BE2C (cell line): ENCODE measurements around the gene POLE.

Source experiments
- DNase-seq: peaks from one replicate; pipeline ENCODE4 v3.0.0-alpha.2; 2020
- H3K27me3 ChIP-seq: fragments of 250-450 bp; sonication (Bioruptor Pico); 2 replicates; pipeline ENCODE4 v1.5.1; 2020; ENCODE audit warnings: mild to moderate bottlenecking
- H3K36me3 ChIP-seq: fragments of 250-450 bp; sonication (Bioruptor Pico); 2 replicates; pipeline ENCODE4 v1.5.1; 2020; ENCODE audit warnings: mild to moderate bottlenecking
- H3K4me1 ChIP-seq: fragments of 250-450 bp; sonication (Bioruptor Pico); 2 replicates; pipeline ENCODE4 v1.5.1; 2020
- H3K4me3 ChIP-seq: 2 replicates; pipeline ENCODE4 v1.5.1; 2011; ENCODE audit warnings: low read depth, low read length
- H3K9me3 ChIP-seq: fragments of 250-450 bp; sonication (Bioruptor Pico); 2 replicates; pipeline ENCODE4 v1.5.1; 2020
- TF ChIP-seq, protein P1 (sequence below): IDR thresholded peaks from 2 replicates; pipeline ENCODE4 v1.5.1; 2012; ENCODE audit warnings: mild to moderate bottlenecking, low read depth, low read length

Gene POLE

GRCh38 chr12:132586929-132587328, 100.2 kb downstream of the POLE start:
- TF ChIP-seq, protein P1, sequence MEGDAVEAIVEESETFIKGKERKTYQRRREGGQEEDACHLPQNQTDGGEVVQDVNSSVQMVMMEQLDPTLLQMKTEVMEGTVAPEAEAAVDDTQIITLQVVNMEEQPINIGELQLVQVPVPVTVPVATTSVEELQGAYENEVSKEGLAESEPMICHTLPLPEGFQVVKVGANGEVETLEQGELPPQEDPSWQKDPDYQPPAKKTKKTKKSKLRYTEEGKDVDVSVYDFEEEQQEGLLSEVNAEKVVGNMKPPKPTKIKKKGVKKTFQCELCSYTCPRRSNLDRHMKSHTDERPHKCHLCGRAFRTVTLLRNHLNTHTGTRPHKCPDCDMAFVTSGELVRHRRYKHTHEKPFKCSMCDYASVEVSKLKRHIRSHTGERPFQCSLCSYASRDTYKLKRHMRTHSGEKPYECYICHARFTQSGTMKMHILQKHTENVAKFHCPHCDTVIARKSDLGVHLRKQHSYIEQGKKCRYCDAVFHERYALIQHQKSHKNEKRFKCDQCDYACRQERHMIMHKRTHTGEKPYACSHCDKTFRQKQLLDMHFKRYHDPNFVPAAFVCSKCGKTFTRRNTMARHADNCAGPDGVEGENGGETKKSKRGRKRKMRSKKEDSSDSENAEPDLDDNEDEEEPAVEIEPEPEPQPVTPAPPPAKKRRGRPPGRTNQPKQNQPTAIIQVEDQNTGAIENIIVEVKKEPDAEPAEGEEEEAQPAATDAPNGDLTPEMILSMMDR = no peak
- H3K27me3 ChIP-seq = no peaks in the 10 kb centered on the region

GRCh38 chr12:132585177-132585576, 102.0 kb downstream of the POLE start:
- no peak for DNase-seq
- H3K27me3 ChIP-seq = no peaks in the 10 kb centered on the region
- H3K4me1 ChIP-seq = no peaks in the 10 kb centered on the region
- no peak overlapping the region for H3K4me3 ChIP-seq
- no peaks in the 10 kb centered on the region for H3K9me3 ChIP-seq
- no peaks in the 10 kb centered on the region; the same call in 1 of the 2 replicates for H3K36me3 ChIP-seq
- TF ChIP-seq, protein P1 = no peak

More at GRCh38 chr12:132586929-132587328, 100.2 kb downstream of the POLE start:
- H3K4me1 ChIP-seq = no peaks in the 10 kb centered on the region
- no peaks in the 10 kb centered on the region for H3K9me3 ChIP-seq
- no peak for DNase-seq
- no peaks in the 10 kb centered on the region for H3K36me3 ChIP-seq
- no peak overlapping the region for H3K4me3 ChIP-seq

DNA sequence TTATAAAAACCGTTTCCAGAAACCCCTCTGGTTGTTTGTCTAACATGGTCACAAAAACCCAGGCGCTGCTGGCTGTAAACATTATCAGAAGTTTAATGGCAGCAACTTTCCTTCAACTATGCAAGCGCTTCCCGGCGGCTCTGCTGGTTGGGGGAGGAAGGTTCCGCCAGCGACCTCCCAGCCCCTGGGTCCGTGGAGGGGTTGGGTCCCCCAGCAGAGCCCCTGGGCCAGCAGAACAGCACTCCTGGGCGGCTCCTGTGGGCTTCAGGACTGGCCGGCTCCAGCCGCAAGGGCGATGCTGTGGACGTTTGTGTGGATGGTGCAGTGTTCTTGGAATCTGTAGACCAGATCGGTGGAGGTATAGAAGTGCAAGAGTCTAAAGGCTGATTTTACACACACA, 102.7 kb downstream of the POLE start:
- Histone ChIP-seq H3K4me3 (no peak overlapping the region), H3K27me3 (no peaks in the 10 kb centered on the region), H3K4me1 (no peaks in the 10 kb centered on the region), H3K36me3 (no peaks in the 10 kb centered on the region; the same call in 1 of the 2 replicates), H3K9me3 (no peaks in the 10 kb centered on the region)
- DNase-seq = no peak
- TF ChIP-seq, protein P1 = no peak

DNA sequence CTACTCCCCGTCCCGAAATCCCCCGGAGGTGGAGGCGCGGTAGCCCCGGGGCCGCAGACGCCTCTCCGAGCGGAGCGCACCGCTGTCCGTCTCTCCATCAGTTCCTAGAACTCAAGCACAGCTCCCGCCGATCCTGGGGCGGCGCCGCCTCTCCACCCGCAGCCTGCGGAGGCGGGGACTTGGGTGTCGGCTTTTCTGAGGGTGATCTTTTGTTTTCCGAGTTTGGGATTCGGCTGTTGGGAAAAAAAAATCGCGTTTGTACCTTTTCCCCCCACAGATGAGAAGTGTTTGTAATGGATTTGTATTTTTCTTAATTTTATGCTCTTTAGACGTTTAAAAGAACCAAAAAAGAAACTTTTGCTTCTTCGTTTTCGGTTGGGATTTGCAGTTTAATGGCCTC, 103.4 kb downstream of the POLE start:
- TF ChIP-seq, protein P1 = no peak
- no peak overlapping the region for H3K4me3 ChIP-seq
- no peak for DNase-seq

DNA sequence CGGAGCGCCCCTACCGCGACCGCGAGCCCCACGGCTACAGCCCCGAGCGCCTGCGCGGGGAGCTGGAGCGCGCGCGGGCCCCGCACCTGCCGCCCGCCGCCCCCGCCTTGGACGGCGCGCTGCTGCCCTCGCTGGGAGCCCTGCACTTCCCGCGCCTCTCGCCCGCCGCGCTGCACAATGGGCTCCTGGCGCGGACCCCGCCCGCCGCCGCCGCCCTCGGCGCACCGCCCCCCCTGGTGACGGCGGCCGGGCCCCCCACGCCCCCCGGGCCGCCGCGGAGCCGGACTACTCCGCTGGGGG, 103.8 kb downstream of the POLE start:
- Histone ChIP-seq H3K4me1 (no peaks in the 10 kb centered on the region), H3K27me3 (no peaks in the 10 kb centered on the region), H3K36me3 (no peaks in the 10 kb centered on the region; the same call in 1 of the 2 replicates), H3K4me3 (no peak overlapping the region), H3K9me3 (no peaks in the 10 kb centered on the region)
- DNase-seq = no peak
- TF ChIP-seq, protein P1 = no peak

More for the DNA sequence above, 103.4 kb downstream of the POLE start:
- H3K9me3 ChIP-seq = no peaks in the 10 kb centered on the region
- H3K36me3 ChIP-seq = no peaks in the 10 kb centered on the region; the same call in 1 of the 2 replicates
- H3K27me3 ChIP-seq = no peaks in the 10 kb centered on the region
- no peaks in the 10 kb centered on the region for H3K4me1 ChIP-seq

GRCh38 chr12:132582582-132583410, 104.3 kb downstream of the POLE start:
- Histone ChIP-seq H3K4me3 (no peak overlapping the region), H3K9me3 (no peaks in the 10 kb centered on the region), H3K27me3 (no peaks in the 10 kb centered on the region), H3K4me1 (no peaks in the 10 kb centered on the region), H3K36me3 (no peaks in the 10 kb centered on the region; the same call in 1 of the 2 replicates)
- TF ChIP-seq, protein P1 = no peak
- DNase-seq = no peak
